Effector memory CD8-positive, alpha-beta T cell (primary cell): Measurements from ENCODE around the gene PLAC8.
"Not testable (repeated sequence)": the region's sequence is repeated elsewhere in the genome, so short reads cannot be mapped to it uniquely, and the experiment has no call there.

Experiments
- ATAC-seq: fragments of 150-1000 bp; cut with Tn5 transposase; replicated peaks from 2 replicates; pipeline ENCODE4 v1.10.0; 2021; ENCODE audit warnings: mild to moderate bottlenecking, moderate library complexity
- DNase-seq, 3 experiments: peaks; one replicate each; pipeline ENCODE4 v3.0.0; 2021
- H3K27ac Mint-ChIP-seq, 2 donors: one replicate each; pipeline ENCODE4 v1.8.0; 2022; ENCODE audit warnings: mild to moderate bottlenecking in 2 of 2, mixed read lengths in 2 of 2, moderate library complexity in 2 of 2
- H3K27me3 Mint-ChIP-seq, 2 donors: one replicate each; pipeline ENCODE4 v1.8.0; 2022; ENCODE audit warnings: mixed read lengths in 2 of 2
- H3K36me3 Mint-ChIP-seq: one replicate; pipeline ENCODE4 v1.8.0; 2022; ENCODE audit warnings: mild to moderate bottlenecking, moderate library complexity, mixed read lengths; ENCODE audit not compliant: insufficient read depth
- H3K4me1 Mint-ChIP-seq, 2 donors: one replicate each; pipeline ENCODE4 v1.8.0; 2022; ENCODE audit warnings: low read depth in 2 of 2, mixed read lengths in 2 of 2
- H3K4me3 Mint-ChIP-seq, 2 donors: one replicate each; pipeline ENCODE4 v1.8.0; 2022; ENCODE audit warnings: mild to moderate bottlenecking in 2 of 2, mixed read lengths in 2 of 2, moderate library complexity in 2 of 2
- H3K9me3 Mint-ChIP-seq, 2 donors: one replicate each; pipeline ENCODE4 v1.8.0; 2022; ENCODE audit warnings: mixed read lengths in 2 of 2

The PLAC8 gene

GRCh38 chr4:83074783-83075182 lies 39.7 kb downstream of the PLAC8 start:
- not testable (repeated sequence) for DNase-seq, H3K9me3 Mint-ChIP-seq, H3K27ac Mint-ChIP-seq, ATAC-seq, H3K27me3 Mint-ChIP-seq, H3K4me1 Mint-ChIP-seq
- H3K4me3 Mint-ChIP-seq: peak overlapping the region; percentile 55 to 66
- H3K36me3 Mint-ChIP-seq: peaks cover 39% of the 10 kb centered on the region

- ATAC-seq (peak; percentile 98), DNase-seq (peak; percentile 64 to 65 (median 65))
- H3K27ac Mint-ChIP-seq: peak overlapping the region in 1 of 2 donors; percentile 41
Observed at GRCh38 chr4:83074086-83074704, 40.3 kb downstream of the PLAC8 start.

GRCh38 chr4:83071116-83071515 lies 43.4 kb downstream of the PLAC8 start:
- no peaks in the 10 kb centered on the region for H3K27me3 Mint-ChIP-seq
- ATAC-seq: no peak
- no peaks in the 10 kb centered on the region for H3K4me1 Mint-ChIP-seq
- no peak for DNase-seq
- H3K4me3 Mint-ChIP-seq: no peak overlapping the region
- no peak overlapping the region for H3K27ac Mint-ChIP-seq
- H3K36me3 Mint-ChIP-seq: peaks cover 60% of the 10 kb centered on the region
- H3K9me3 Mint-ChIP-seq: no peaks in the 10 kb centered on the region

More at GRCh38 chr4:83074086-83074704, 40.3 kb downstream of the PLAC8 start:
- Mint-ChIP-seq H3K4me3 (peak overlapping the region; percentile 55 to 66), H3K9me3 (no peaks in the 10 kb centered on the region), H3K4me1 (peaks cover 3 to 4% of the 10 kb centered on the region in 2 donors), H3K36me3 (peaks cover 44% of the 10 kb centered on the region), H3K27me3 (no peaks in the 10 kb centered on the region)

- Mint-ChIP-seq H3K36me3 (peaks cover 75% of the 10 kb centered on the region), H3K4me3 (no peak overlapping the region), H3K27me3 (no peaks in the 10 kb centered on the region), H3K9me3 (no peaks in the 10 kb centered on the region), H3K4me1 (no peaks in the 10 kb centered on the region), H3K27ac (no peak overlapping the region)
- DNase-seq: no peak
- no peak for ATAC-seq
Observed at GRCh38 chr4:83067058-83067639, 47.4 kb downstream of the PLAC8 start.

- Mint-ChIP-seq H3K4me3 (no peak overlapping the region), H3K36me3 (peaks cover 79% of the 10 kb centered on the region)
- no peak for DNase-seq
Observed at GRCh38 chr4:83065266-83065665, 49.3 kb downstream of the PLAC8 start.

GRCh38 chr4:83062739-83063138 lies 51.8 kb downstream of the PLAC8 start:
- DNase-seq (no peak), ATAC-seq (no peak)
- H3K4me3 Mint-ChIP-seq: no peak overlapping the region
- no peaks in the 10 kb centered on the region for H3K27me3 Mint-ChIP-seq
- no peaks in the 10 kb centered on the region for H3K9me3 Mint-ChIP-seq
- peaks cover 75% of the 10 kb centered on the region for H3K36me3 Mint-ChIP-seq
- H3K27ac Mint-ChIP-seq: no peak overlapping the region
- H3K4me1 Mint-ChIP-seq: no peaks in the 10 kb centered on the region

More at GRCh38 chr4:83065266-83065665, 49.3 kb downstream of the PLAC8 start:
- ATAC-seq: no peak
- H3K27me3 Mint-ChIP-seq: no peaks in the 10 kb centered on the region
- no peaks in the 10 kb centered on the region for H3K9me3 Mint-ChIP-seq
- H3K4me1 Mint-ChIP-seq: no peaks in the 10 kb centered on the region
- peak overlapping the region; percentile 5 to 16 for H3K27ac Mint-ChIP-seq

GRCh38 chr4:83054928-83055327 lies 59.6 kb downstream of the PLAC8 start:
- Mint-ChIP-seq H3K9me3 (no peaks in the 10 kb centered on the region), H3K27me3 (no peaks in the 10 kb centered on the region), H3K27ac (no peak overlapping the region), H3K4me1 (no peaks in the 10 kb centered on the region), H3K4me3 (no peak overlapping the region), H3K36me3 (peaks cover 60% of the 10 kb centered on the region)
- no peak for ATAC-seq
- DNase-seq: no peak

- not testable (repeated sequence) for H3K4me3 Mint-ChIP-seq, DNase-seq, ATAC-seq, H3K27ac Mint-ChIP-seq, H3K27me3 Mint-ChIP-seq, H3K4me1 Mint-ChIP-seq, H3K9me3 Mint-ChIP-seq
- H3K36me3 Mint-ChIP-seq: peaks cover 42% of the 10 kb centered on the region
Observed at GRCh38 chr4:83048781-83049180, 65.7 kb downstream of the PLAC8 start.

- no peak for ATAC-seq
- no peak overlapping the region for H3K27ac Mint-ChIP-seq
- H3K4me3 Mint-ChIP-seq: no peak overlapping the region
- no peak for DNase-seq
- H3K36me3 Mint-ChIP-seq: peaks cover 34% of the 10 kb centered on the region
- H3K4me1 Mint-ChIP-seq: peaks cover 0 to 2% of the 10 kb centered on the region in 2 donors
- no peaks in the 10 kb centered on the region for H3K9me3 Mint-ChIP-seq
- no peaks in the 10 kb centered on the region for H3K27me3 Mint-ChIP-seq
Observed at GRCh38 chr4:83046693-83047473, 67.6 kb downstream of the PLAC8 start.

GRCh38 chr4:83043801-83044407 lies 70.6 kb downstream of the PLAC8 start:
- H3K27ac Mint-ChIP-seq: peak overlapping the region in 1 of 2 donors; percentile 38
- DNase-seq: no peak
- peaks cover 9 to 16% of the 10 kb centered on the region in 2 donors for H3K4me1 Mint-ChIP-seq
- ATAC-seq: no peak
- H3K36me3 Mint-ChIP-seq: peaks cover 27% of the 10 kb centered on the region
- H3K27me3 Mint-ChIP-seq: no peaks in the 10 kb centered on the region
- no peaks in the 10 kb centered on the region for H3K9me3 Mint-ChIP-seq
- no peak overlapping the region for H3K4me3 Mint-ChIP-seq

- not testable (repeated sequence) for H3K9me3 Mint-ChIP-seq, H3K27me3 Mint-ChIP-seq, ATAC-seq, H3K27ac Mint-ChIP-seq, H3K4me3 Mint-ChIP-seq, DNase-seq
- Mint-ChIP-seq H3K4me1 (peaks cover 9 to 23% of the 10 kb centered on the region in 2 donors), H3K36me3 (peaks cover 26% of the 10 kb centered on the region)
Observed at GRCh38 chr4:83043157-83043556, 71.4 kb downstream of the PLAC8 start.

GRCh38 chr4:83040269-83040668 lies 74.3 kb downstream of the PLAC8 start:
- Mint-ChIP-seq H3K36me3 (peaks cover 23% of the 10 kb centered on the region), H3K27me3 (no peaks in the 10 kb centered on the region), H3K4me1 (peaks cover 21 to 43% of the 10 kb centered on the region in 2 donors), H3K4me3 (no peak overlapping the region), H3K27ac (peak overlapping the region in 1 of 2 donors; percentile 44), H3K9me3 (no peaks in the 10 kb centered on the region)
- no peak for ATAC-seq
- no peak for DNase-seq
